ENCODE measurements around the gene MRPS21.

MRPS21 gene

DNA sequence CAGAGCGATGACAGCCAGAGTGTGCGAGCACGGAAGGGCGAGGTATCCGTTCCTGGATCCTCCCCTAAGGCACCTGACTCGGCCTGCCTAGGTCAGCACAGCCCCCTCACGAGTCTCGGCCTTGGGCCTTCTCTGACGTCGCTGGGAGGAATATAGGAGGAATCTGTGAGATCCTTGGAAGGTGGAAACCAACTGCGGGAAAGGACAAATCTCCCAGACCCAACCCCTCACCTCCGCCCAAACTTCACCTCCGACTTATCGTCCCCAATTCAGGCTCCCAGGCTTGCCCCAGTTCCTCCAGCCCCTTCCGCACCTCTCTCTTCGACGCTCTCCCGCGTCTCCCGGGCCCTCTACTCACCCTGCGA, 25.3 kb upstream of the MRPS21 start:
- peaks cover 43% of the 10 kb centered on the region for H3K4me1 ChIP-seq (ENCODE audit: low read length)
- H3K9ac ChIP-seq (ENCODE audit: low read length), result peak overlapping the region; percentile 97
- H4K20me1 ChIP-seq (ENCODE audit: insufficient read depth, low read length), result peaks cover 9% of the 10 kb centered on the region; the same call in 1 of the 2 replicates
- peak overlapping the region; percentile 24; the same call in 1 of the 2 replicates for H2AFZ ChIP-seq (ENCODE audit: low read depth, low read length)
- H3K36me3 ChIP-seq (replicated peaks; ENCODE audit: low read depth, low read length), result peaks cover 29% of the 10 kb centered on the region
- TF ChIP-seq EZH2phosphoT487 (IDR thresholded peaks at IDR 0.05; ENCODE audit: low read depth), result no peak
- peak overlapping the region; percentile 99 for H3K4me2 ChIP-seq (ENCODE audit: low read length)
- H3K79me2 ChIP-seq (ENCODE audit: low read length), result peaks cover 21% of the 10 kb centered on the region
- H3K9me3 ChIP-seq (ENCODE audit: insufficient read depth, low read length), result no peaks in the 10 kb centered on the region
- H3K4me3 ChIP-seq (ENCODE audit: low read length), result peak overlapping the region; percentile 87
- H3K27me3 ChIP-seq (ENCODE audit: low read depth, low read length), result no peaks in the 10 kb centered on the region
- H3K27ac ChIP-seq (ENCODE audit: low read length), result peak overlapping the region; percentile 77

DNA sequence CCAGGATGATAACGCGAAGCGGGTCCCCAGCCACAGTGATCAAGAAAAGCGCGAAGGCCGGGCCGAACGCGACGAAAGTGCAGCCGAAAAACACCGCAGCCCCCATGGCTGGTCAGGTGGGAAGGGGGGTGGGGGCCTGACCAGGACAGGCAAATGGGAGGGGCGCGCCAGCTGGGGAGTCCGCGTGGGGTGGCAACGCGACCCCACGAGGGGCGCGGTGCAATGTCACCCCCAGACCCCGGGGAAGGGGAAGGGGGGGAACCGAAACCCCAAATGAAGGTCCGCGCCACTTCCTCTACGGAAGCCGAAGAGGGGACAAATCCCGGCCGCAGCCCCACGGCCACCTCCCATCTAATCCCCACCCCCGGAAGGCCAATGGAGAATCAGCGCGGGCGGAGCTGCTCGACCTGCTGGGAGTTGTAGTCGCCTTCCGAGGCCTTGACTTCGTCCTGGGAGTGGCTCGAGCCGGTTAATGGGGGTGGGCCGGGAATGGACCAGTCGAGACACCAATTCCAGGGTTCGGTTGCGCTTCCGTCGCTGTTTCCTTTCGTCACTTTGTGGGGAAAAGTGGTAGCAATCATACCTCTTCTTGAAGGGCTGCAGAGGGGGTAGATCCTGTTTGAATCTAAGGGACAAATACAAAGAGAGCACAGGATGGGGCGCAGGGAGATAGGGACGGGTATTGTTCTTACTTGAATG, 24.8 kb upstream of the MRPS21 start, which contains the start of gene APH1A:
Gene APH1A (minus strand): TSS at position 312 of the 699 bp plus-strand sequence. CDS start 206 bp downstream, at position 106.
- TF ChIP-seq EZH2phosphoT487 (IDR thresholded peaks at IDR 0.05; ENCODE audit: low read depth), result no peak
- TF ChIP-seq, protein P1, sequence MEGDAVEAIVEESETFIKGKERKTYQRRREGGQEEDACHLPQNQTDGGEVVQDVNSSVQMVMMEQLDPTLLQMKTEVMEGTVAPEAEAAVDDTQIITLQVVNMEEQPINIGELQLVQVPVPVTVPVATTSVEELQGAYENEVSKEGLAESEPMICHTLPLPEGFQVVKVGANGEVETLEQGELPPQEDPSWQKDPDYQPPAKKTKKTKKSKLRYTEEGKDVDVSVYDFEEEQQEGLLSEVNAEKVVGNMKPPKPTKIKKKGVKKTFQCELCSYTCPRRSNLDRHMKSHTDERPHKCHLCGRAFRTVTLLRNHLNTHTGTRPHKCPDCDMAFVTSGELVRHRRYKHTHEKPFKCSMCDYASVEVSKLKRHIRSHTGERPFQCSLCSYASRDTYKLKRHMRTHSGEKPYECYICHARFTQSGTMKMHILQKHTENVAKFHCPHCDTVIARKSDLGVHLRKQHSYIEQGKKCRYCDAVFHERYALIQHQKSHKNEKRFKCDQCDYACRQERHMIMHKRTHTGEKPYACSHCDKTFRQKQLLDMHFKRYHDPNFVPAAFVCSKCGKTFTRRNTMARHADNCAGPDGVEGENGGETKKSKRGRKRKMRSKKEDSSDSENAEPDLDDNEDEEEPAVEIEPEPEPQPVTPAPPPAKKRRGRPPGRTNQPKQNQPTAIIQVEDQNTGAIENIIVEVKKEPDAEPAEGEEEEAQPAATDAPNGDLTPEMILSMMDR (IDR thresholded peaks at IDR 0.05; ENCODE audit: low read depth, low read length), result no peak
- H4K20me1 ChIP-seq (ENCODE audit: insufficient read depth, low read length), result peaks cover 9% of the 10 kb centered on the region; the same call in 1 of the 2 replicates
- peaks cover 29% of the 10 kb centered on the region for H3K36me3 ChIP-seq (replicated peaks; ENCODE audit: low read depth, low read length)
- H3K27me3 ChIP-seq (ENCODE audit: low read depth, low read length), result no peaks in the 10 kb centered on the region
- H3K4me3 ChIP-seq (ENCODE audit: low read length), result peak within 1 kb of the TSS; percentile 87
- peak within 1 kb of the TSS; percentile 91 for H2AFZ ChIP-seq (ENCODE audit: low read depth, low read length)
- peaks cover 21% of the 10 kb centered on the region for H3K79me2 ChIP-seq (ENCODE audit: low read length)
- peak within 1 kb of the TSS; percentile 99 for H3K4me2 ChIP-seq (ENCODE audit: low read length)
- H3K9me3 ChIP-seq (ENCODE audit: insufficient read depth, low read length), result no peaks in the 10 kb centered on the region
- H3K9ac ChIP-seq (ENCODE audit: low read length), result peak within 1 kb of the TSS; percentile 97
- H3K27ac ChIP-seq (ENCODE audit: low read length), result peak within 1 kb of the TSS; percentile 77
- peaks cover 48% of the 10 kb centered on the region for H3K4me1 ChIP-seq (ENCODE audit: low read length)

DNA sequence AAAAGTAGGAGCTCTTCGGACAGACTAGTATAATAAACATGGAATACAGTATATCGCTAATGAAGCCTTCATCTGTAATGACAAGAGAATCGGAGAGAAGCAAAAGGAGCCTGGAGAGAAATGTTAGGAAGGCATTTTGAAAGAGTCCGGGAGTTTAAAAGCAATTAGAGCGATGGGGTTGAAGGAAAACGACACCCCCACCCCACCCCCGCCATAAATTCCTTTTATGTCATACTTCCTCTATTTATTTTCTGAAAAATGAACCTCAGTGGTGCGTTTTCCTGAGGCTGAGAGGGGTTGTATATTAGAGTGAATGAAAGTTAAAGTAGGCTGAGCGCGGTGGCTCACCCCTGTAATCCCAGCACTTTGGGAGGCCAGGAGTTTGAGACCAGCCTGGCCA, 24.2 kb upstream of the MRPS21 start:
- H4K20me1 ChIP-seq (ENCODE audit: insufficient read depth, low read length), result peaks cover 9% of the 10 kb centered on the region; the same call in 1 of the 2 replicates
- TF ChIP-seq EZH2phosphoT487 (IDR thresholded peaks at IDR 0.05; ENCODE audit: low read depth), result no peak
- TF ChIP-seq, protein P1 (IDR thresholded peaks at IDR 0.05; ENCODE audit: low read depth, low read length), result no peak
- no peaks in the 10 kb centered on the region for H3K9me3 ChIP-seq (ENCODE audit: insufficient read depth, low read length)
- peaks cover 27% of the 10 kb centered on the region for H3K36me3 ChIP-seq (replicated peaks; ENCODE audit: low read depth, low read length)
- peak overlapping the region; percentile 55 for H3K27ac ChIP-seq (ENCODE audit: low read length)
- H3K27me3 ChIP-seq (ENCODE audit: low read depth, low read length), result no peaks in the 10 kb centered on the region
- H3K9ac ChIP-seq (ENCODE audit: low read length), result peak overlapping the region; percentile 97
- peak overlapping the region; percentile 91 for H2AFZ ChIP-seq (ENCODE audit: low read depth, low read length)
- peak overlapping the region; percentile 87 for H3K4me3 ChIP-seq (ENCODE audit: low read length)
- H3K79me2 ChIP-seq (ENCODE audit: low read length), result peaks cover 21% of the 10 kb centered on the region
- peaks cover 52% of the 10 kb centered on the region for H3K4me1 ChIP-seq (ENCODE audit: low read length)
- H3K4me2 ChIP-seq (ENCODE audit: low read length), result peak overlapping the region; percentile 99

DNA sequence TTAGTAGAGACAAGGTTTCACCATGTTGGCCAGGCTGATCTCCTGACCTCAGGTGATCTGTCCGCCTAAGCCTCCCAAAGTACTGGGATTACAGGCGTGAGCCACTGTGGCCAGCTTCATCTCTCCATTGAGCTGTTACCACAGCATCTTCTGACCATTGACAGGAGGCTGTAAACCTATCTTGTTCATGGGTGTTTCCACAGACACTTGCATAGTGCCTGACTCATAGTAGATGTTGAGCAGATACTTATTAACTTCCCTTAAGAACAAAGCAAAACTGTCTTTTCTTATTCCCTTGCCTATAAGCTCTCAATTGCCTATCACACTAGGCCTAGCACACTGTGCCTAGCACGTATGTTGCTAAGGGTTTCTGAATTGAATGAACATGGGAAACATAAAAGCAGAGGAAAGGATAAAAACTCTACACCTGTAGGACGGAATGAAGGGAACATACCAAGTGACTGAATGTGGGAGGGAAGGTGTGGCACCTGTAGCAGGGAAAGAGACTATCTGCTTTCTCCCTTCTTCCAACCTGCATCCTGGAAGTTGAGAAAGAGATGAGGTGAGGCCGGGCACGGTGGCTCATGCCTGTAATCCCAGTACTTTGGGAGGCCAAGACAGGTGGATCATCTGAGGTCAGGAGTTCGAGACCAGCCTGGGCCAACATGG, 22.2 kb upstream of the MRPS21 start:
- TF ChIP-seq, protein P1 (IDR thresholded peaks at IDR 0.05; ENCODE audit: low read depth, low read length), result no peak
- no peak for TF ChIP-seq EZH2phosphoT487 (IDR thresholded peaks at IDR 0.05; ENCODE audit: low read depth)
- H3K79me2 ChIP-seq (ENCODE audit: low read length), result peaks cover 21% of the 10 kb centered on the region
- H3K9me3 ChIP-seq (ENCODE audit: insufficient read depth, low read length), result no peaks in the 10 kb centered on the region
- peaks cover 7% of the 10 kb centered on the region for H3K36me3 ChIP-seq (replicated peaks; ENCODE audit: low read depth, low read length)
- H4K20me1 ChIP-seq (ENCODE audit: insufficient read depth, low read length), result peaks cover 9% of the 10 kb centered on the region; the same call in 1 of the 2 replicates
- peak overlapping the region; percentile 20 for H3K27ac ChIP-seq (ENCODE audit: low read length)
- H3K9ac ChIP-seq (ENCODE audit: low read length), result no peak overlapping the region
- peak overlapping the region; percentile 2; the same call in 1 of the 2 replicates for H3K4me2 ChIP-seq (ENCODE audit: low read length)
- H3K4me3 ChIP-seq (ENCODE audit: low read length), result no peak overlapping the region
- no peaks in the 10 kb centered on the region for H3K27me3 ChIP-seq (ENCODE audit: low read depth, low read length)
- peaks cover 68% of the 10 kb centered on the region for H3K4me1 ChIP-seq (ENCODE audit: low read length)
- H2AFZ ChIP-seq (ENCODE audit: low read depth, low read length), result no peak overlapping the region
